Keratinocyte (primary cell): Measurements from ENCODE around the gene LAIR2. TPM values are rescaled to one million over a fixed set of nuclear protein-coding genes. Genes with fewer than 3 reads are reported as not detected.
"Not testable (repeated sequence)": the region's sequence is repeated elsewhere in the genome, so short reads cannot be mapped to it uniquely, and the experiment has no call there.

Experiments used
- DNase-seq: peaks from one replicate; pipeline ENCODE4 v3.0.0-alpha.2; 2011; ENCODE audit warnings: low read depth, missing footprints, low spot score
- FAIRE-seq: peaks from 2 replicates; lab custom pipeline; 2011; peaks lifted over from hg19 to GRCh38; lab: Jason Lieb, UNC
- H2AFZ ChIP-seq: 2 replicates; pipeline ENCODE4 v1.6.0; 2012; ENCODE audit warnings: low read length, control low read depth, inconsistent platforms; ENCODE audit not compliant: control insufficient read depth
- H3K27ac ChIP-seq: 2 replicates; pipeline ENCODE4 v1.5.1; 2011; ENCODE audit warnings: low read length; ENCODE audit not compliant: control insufficient read depth, insufficient read depth
- H3K27me3 ChIP-seq: 3 replicates; pipeline ENCODE4 v1.6.0; 2011; ENCODE audit warnings: low read length; ENCODE audit not compliant: control insufficient read depth, insufficient read depth; ENCODE audit errors: extremely low read depth
- H3K36me3 ChIP-seq, 2 experiments: 2 replicates in 1 of 2; 3 replicates in 1 of 2; pipeline ENCODE4 v1.5.1; 2011; ENCODE audit warnings: low read length in 2 of 2, mild to moderate bottlenecking in 1 of 2; ENCODE audit not compliant: control insufficient read depth in 2 of 2, insufficient read depth in 2 of 2; ENCODE audit errors: extremely low read depth in 1 of 2
- H3K4me1 ChIP-seq: 3 replicates; pipeline ENCODE4 v1.5.1; 2011; ENCODE audit warnings: low read length; ENCODE audit not compliant: control insufficient read depth, insufficient read depth; ENCODE audit errors: extremely low read depth
- H3K4me2 ChIP-seq: 3 replicates; pipeline ENCODE4 v1.6.0; 2011; ENCODE audit warnings: low read depth, low read length; ENCODE audit not compliant: control insufficient read depth, insufficient read depth; ENCODE audit errors: extremely low read depth
- H3K4me3 ChIP-seq, 3 experiments: fragments of 200-600 bp in 1 of 3; sonication (generic) in 1 of 3; 2 replicates in 2 of 3; 3 replicates in 1 of 3; pipeline ENCODE4 v1.5.1; 2011 to 2016; ENCODE audit warnings: low read length in 3 of 3, mild to moderate bottlenecking in 3 of 3, control low read depth in 2 of 3, inconsistent platforms in 1 of 3, low read depth in 1 of 3, mixed read lengths in 1 of 3, mixed run types in 1 of 3, moderate library complexity in 1 of 3; ENCODE audit not compliant: control insufficient read depth in 2 of 3, insufficient read depth in 2 of 3; ENCODE audit errors: extremely low read depth in 1 of 3
- H3K79me2 ChIP-seq: 2 replicates; pipeline ENCODE4 v1.6.0; 2012; ENCODE audit warnings: low read length; ENCODE audit not compliant: control insufficient read depth, insufficient read depth
- H3K9ac ChIP-seq: 3 replicates; pipeline ENCODE4 v1.6.0; 2011; ENCODE audit warnings: low read length; ENCODE audit not compliant: control insufficient read depth, insufficient read depth; ENCODE audit errors: extremely low read depth
- H3K9me1 ChIP-seq: 3 replicates; pipeline ENCODE4 v1.6.0; 2011; ENCODE audit warnings: low read length; ENCODE audit not compliant: control insufficient read depth, insufficient read depth; ENCODE audit errors: extremely low read depth
- H3K9me3 ChIP-seq: 2 replicates; pipeline ENCODE4 v1.5.1; 2012; ENCODE audit warnings: low read depth, low read length; ENCODE audit not compliant: control insufficient read depth
- H4K20me1 ChIP-seq: 3 replicates; pipeline ENCODE4 v1.6.0; 2011; ENCODE audit warnings: low read length; ENCODE audit not compliant: control insufficient read depth, insufficient read depth; ENCODE audit errors: extremely low read depth
- EZH2 ChIP-seq: IDR thresholded peaks from one replicate; pipeline ENCODE4 v1.6.1; 2012; ENCODE audit warnings: inconsistent platforms, mild to moderate bottlenecking, low read length, moderate library complexity
- dilution Hi-C: fragments of 300-500 bp; cut with MboI; formaldehyde crosslinking; loops from one replicate; pipeline ENCODE4 v1.7.0; 2020; ENCODE audit warnings: low sequenced_read_pairs; ENCODE audit not compliant: extremely low pct_ligation_motif_present
- polyA plus RNA-seq, 5 experiments: library from polyadenylated mRNA; depleted of rRNA in 3 of 5; stranded (reverse) in 3 of 5; stranded (forward) in 1 of 5; unstranded in 1 of 5; fragments of >200 nt; gene quantifications; 1 replicate in 1 of 5; 2 replicates in 3 of 5; 3 replicates in 1 of 5; pipeline versions ENCODE4 v1.2.1 to v1.2.3, GENCODE V29; 2011 to 2012; ENCODE audit warnings: missing spikeins in 2 of 5, low read depth in 1 of 5, low replicate concordance in 1 of 5
- TF ChIP-seq, protein P1 (sequence below), 3 experiments: IDR thresholded peaks in 1 of 3; conservative IDR thresholded peaks in 1 of 3; optimal IDR thresholded peaks in 1 of 3; 2 replicates in 2 of 3; 3 replicates in 1 of 3; pipeline versions ENCODE3 to v1.5.1; 2011; ENCODE audit warnings: low read length in 3 of 3, mild to moderate bottlenecking in 3 of 3, moderate library complexity in 2 of 3, control low read depth in 1 of 3, inconsistent platforms in 1 of 3; ENCODE audit not compliant: insufficient read depth in 2 of 3; ENCODE audit errors: extremely low read depth in 1 of 3

The LAIR2 gene
- polyA plus RNA-seq, 1 donor (not counting 4 experiments of a cell fraction or from before 2014, with no cell fraction given) = not detected

DNA sequence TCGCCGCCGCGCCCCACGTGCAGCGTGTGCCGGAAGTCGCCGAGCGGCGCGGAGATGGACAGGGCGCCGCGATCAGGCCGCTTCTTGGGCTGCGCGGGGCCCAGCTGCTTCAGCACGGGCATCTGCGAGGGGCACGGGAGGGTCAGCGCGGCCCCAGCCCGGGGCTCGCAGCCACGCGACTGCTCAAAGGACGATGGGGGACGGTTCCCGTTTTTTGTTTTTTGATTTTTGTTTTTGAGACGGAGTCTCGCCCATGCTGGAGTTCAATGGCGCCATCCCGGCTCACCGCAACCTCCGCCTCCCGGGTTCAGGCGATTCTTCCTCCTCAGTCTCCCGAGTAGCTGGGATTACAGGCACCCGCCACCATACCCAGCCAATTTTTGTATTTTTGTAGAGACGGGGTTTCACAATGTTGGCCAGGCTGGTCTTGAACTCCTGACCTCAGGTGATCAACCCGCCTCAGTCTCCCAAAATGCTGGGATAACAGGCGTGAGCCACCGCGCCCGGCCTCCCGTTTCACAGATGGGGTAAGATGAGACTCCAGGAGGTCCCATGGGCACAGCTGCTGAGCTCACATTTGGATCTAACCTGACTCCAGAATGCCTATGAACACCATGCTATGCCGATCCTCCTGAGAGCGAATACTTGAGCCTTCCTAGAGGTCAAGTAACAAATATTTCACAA, 37.1 kb upstream of the LAIR2 start:
- Histone ChIP-seq H3K36me3 (peaks cover 0 to 10% of the 10 kb centered on the region in 2 experiments), H3K27ac (no peak overlapping the region), H3K4me2 (no peak overlapping the region), H3K79me2 (peaks cover 16% of the 10 kb centered on the region), H3K4me3 (no peak overlapping the region), H2AFZ (no peak overlapping the region), H4K20me1 (no peaks in the 10 kb centered on the region), H3K4me1 (peaks cover 20% of the 10 kb centered on the region), H3K27me3 (no peaks in the 10 kb centered on the region), H3K9me1 (no peaks in the 10 kb centered on the region), H3K9me3 (no peaks in the 10 kb centered on the region), H3K9ac (no peak overlapping the region)
- dilution Hi-C loops = no loop called here
- DNase-seq (no peak), FAIRE-seq (no peak)
- no peak for TF ChIP-seq EZH2
- TF ChIP-seq, protein P1, sequence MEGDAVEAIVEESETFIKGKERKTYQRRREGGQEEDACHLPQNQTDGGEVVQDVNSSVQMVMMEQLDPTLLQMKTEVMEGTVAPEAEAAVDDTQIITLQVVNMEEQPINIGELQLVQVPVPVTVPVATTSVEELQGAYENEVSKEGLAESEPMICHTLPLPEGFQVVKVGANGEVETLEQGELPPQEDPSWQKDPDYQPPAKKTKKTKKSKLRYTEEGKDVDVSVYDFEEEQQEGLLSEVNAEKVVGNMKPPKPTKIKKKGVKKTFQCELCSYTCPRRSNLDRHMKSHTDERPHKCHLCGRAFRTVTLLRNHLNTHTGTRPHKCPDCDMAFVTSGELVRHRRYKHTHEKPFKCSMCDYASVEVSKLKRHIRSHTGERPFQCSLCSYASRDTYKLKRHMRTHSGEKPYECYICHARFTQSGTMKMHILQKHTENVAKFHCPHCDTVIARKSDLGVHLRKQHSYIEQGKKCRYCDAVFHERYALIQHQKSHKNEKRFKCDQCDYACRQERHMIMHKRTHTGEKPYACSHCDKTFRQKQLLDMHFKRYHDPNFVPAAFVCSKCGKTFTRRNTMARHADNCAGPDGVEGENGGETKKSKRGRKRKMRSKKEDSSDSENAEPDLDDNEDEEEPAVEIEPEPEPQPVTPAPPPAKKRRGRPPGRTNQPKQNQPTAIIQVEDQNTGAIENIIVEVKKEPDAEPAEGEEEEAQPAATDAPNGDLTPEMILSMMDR (optimal IDR thresholded peaks at IDR 0.05 in 1 of 3, IDR thresholded peaks at IDR 0.05 in 1 of 3, conservative IDR thresholded peaks at IDR 0.05 in 1 of 3; ENCODE audit: extremely low read depth in 1 of 3, insufficient read depth in 2 of 3, low read length in 3 of 3) = no peak

DNA sequence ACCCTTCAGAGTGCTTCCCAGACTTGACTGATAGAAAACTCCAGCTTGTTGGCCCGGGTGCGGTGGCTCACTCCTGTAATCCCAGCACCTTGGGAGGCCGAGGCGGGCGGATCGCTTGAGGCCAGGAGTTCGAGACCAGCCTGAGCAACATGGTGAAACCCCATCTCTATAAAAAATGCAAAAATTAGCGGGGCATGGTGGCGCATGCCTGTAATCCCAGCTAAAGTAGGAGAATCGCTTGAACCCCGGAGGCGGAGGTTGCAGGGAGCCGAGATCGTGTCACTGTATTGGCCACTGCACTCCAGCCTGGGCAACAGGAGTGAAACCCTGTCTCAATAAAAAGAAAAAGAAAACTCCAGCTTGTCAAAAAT, 36.5 kb upstream of the LAIR2 start:
- H4K20me1 ChIP-seq, DNase-seq, H3K27me3 ChIP-seq, H3K27ac ChIP-seq, H3K9me1 ChIP-seq, H3K9me3 ChIP-seq, H3K36me3 ChIP-seq, H3K4me2 ChIP-seq, FAIRE-seq, dilution Hi-C loops, H3K9ac ChIP-seq, H3K4me3 ChIP-seq, H2AFZ ChIP-seq: not testable (repeated sequence)
- peaks cover 25% of the 10 kb centered on the region for H3K4me1 ChIP-seq
- peaks cover 21% of the 10 kb centered on the region for H3K79me2 ChIP-seq

DNA sequence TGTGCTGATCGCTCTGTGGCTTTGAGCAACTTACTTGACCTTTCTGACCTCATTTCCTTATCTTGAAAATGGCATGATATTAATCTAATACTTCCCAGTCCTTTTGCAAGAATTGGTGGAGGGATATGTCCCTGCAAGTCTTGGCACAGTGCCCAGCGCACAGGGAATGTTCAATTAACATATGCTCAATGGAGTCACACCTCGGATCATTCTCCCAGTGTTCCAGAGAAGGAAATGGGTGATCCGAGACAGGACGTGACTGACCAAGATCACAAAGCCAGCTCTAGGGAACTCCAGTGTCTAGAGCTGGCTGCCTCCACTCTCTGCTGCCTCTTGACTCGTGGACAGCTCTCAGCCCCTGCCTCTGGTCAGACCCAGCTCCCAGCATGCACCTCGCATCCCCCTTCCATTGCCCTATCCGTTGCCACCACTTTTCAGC, 33.1 kb upstream of the LAIR2 start:
- Histone ChIP-seq H3K9ac (no peak overlapping the region), H3K4me1 (peaks cover 28% of the 10 kb centered on the region), H3K9me1 (no peaks in the 10 kb centered on the region), H3K27me3 (no peaks in the 10 kb centered on the region), H2AFZ (no peak overlapping the region), H3K9me3 (no peaks in the 10 kb centered on the region), H3K79me2 (peaks cover 9% of the 10 kb centered on the region), H4K20me1 (no peaks in the 10 kb centered on the region), H3K27ac (no peak overlapping the region), H3K4me3 (no peak overlapping the region), H3K4me2 (peak overlapping the region; percentile 91), H3K36me3 (no peaks in the 10 kb centered on the region)
- dilution Hi-C loops = no loop called here
- DNase-seq = no peak
- TF ChIP-seq, protein P1 (optimal IDR thresholded peaks at IDR 0.05 in 1 of 3, IDR thresholded peaks at IDR 0.05 in 1 of 3, conservative IDR thresholded peaks at IDR 0.05 in 1 of 3; ENCODE audit: extremely low read depth in 1 of 3, insufficient read depth in 2 of 3, low read length in 3 of 3) = no peak
- no peak for TF ChIP-seq EZH2
- no peak for FAIRE-seq
